HG02852 (cell line): ENCODE results near the gene POLR2J3.
"Not testable (repeated sequence)": the region's sequence is repeated elsewhere in the genome, so short reads cannot be mapped to it uniquely, and the experiment has no call there.

ENCODE experiments used
- ATAC-seq: cut with Tn5 transposase; IDR thresholded peaks from one replicate; pipeline ENCODE4 v1.9.1; 2021; ENCODE audit warnings: mild to moderate bottlenecking, moderate library complexity; ENCODE audit not compliant: unreplicated experiment

Gene POLR2J3

DNA sequence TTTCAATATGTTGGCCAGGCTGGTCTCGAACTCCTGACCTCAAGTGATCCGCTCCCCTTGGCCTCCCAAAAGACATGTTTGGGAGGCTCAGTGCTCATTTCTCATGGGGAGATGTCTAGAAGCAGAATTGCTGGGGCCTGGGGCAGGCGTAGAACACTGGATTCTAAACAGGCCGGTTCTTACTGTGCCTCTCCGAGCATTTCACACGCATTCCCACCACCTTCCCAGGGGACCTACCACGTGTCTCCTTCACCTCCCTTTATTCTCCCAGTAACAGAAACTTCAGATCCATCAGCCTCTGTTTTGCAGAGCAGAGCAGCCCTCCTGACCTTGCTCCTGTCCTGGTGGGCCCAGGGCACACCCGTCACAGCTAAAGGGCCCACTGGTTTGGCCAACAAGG is 45.2 kb downstream of the POLR2J3 start:
- not testable (repeated sequence) for ATAC-seq

- ATAC-seq, result not testable (repeated sequence)
These were observed 47.6 kb downstream of the POLR2J3 start for GRCh38 chr7:102524803-102525202.

GRCh38 chr7:102520797-102521196 is 51.6 kb downstream of the POLR2J3 start:
- ATAC-seq, result not testable (repeated sequence)

- ATAC-seq, result peak; percentile 58
These were observed 54.7 kb downstream of the POLR2J3 start, which contains the start of gene RASA4B for GRCh38 chr7:102517550-102518147. RASA4B (minus strand) TSS chr7:102517777; CDS start chr7:102517710, 67 bp downstream.
